PC-9 (cell line): ENCODE results near the gene EPDR1. TPM values are rescaled to one million over a fixed set of nuclear protein-coding genes. Genes with fewer than 3 reads are reported as not detected.

Source experiments
- BruUV-seq: library from RNA; stranded (reverse); fragments of 400-500 nt; replicated peaks from 2 replicates; lab custom pipeline; 2021; lab: Mats Ljungman, UMichigan
- CTCF ChIA-PET: fragments of 300-600 bp; sonication (Branson Sonifier 250); formaldehyde crosslinking; loops from one replicate; lab custom pipeline; 2022; ENCODE audit warnings: antibody characterized with exemption; lab: Charles Lee
- POLR2A ChIA-PET: fragments of 300-600 bp; sonication (Branson Sonifier 250); formaldehyde crosslinking; loops from one replicate; lab custom pipeline; 2022; ENCODE audit warnings: antibody characterized with exemption; ENCODE audit not compliant: unreplicated experiment; lab: Charles Lee
- DNase-seq, 2 experiments: peaks; one replicate each; pipeline versions ENCODE4 v3.0.0 to v3.0.0-alpha.2; 2015 to 2022; ENCODE audit warnings: mixed read lengths in 1 of 2
- H2AFZ ChIP-seq: fragments of 200-600 bp; sonication (generic); 2 replicates; pipeline ENCODE4 v1.8.1; 2017; ENCODE audit warnings: antibody characterized with exemption
- H3F3A ChIP-seq: fragments of 200-600 bp; sonication (generic); 2 replicates; pipeline ENCODE4 v1.8.1; 2017; ENCODE audit warnings: antibody characterized with exemption, mild to moderate bottlenecking, low read depth; ENCODE audit not compliant: insufficient read depth
- H3K27ac ChIP-seq: fragments of 200-600 bp; sonication (generic); 2 replicates; pipeline ENCODE4 v1.6.1; 2016; ENCODE audit warnings: mixed run types
- H3K27me3 ChIP-seq: fragments of 200-600 bp; sonication (generic); 2 replicates; pipeline ENCODE4 v1.6.1; 2016; ENCODE audit warnings: low read depth, mixed run types; ENCODE audit not compliant: insufficient read depth
- H3K36me3 ChIP-seq: fragments of 200-600 bp; sonication (generic); 2 replicates; pipeline ENCODE4 v1.6.1; 2016; ENCODE audit warnings: low read depth, mixed run types
- H3K4me1 ChIP-seq: fragments of 200-600 bp; sonication (generic); replicated peaks from 2 replicates; pipeline ENCODE4 v1.6.1; 2016; ENCODE audit warnings: mixed run types; ENCODE audit not compliant: insufficient read depth
- H3K4me2 ChIP-seq: fragments of 200-600 bp; sonication (generic); 2 replicates; pipeline ENCODE4 v1.6.1; 2017; ENCODE audit warnings: mixed run types
- H3K4me3 ChIP-seq: fragments of 200-600 bp; sonication (generic); 2 replicates; pipeline ENCODE4 v1.6.1; 2016; ENCODE audit warnings: mixed run types
- H3K79me2 ChIP-seq: fragments of 200-600 bp; sonication (generic); 2 replicates; pipeline ENCODE4 v1.6.1; 2017; ENCODE audit warnings: low read depth, mixed run types
- H3K9me2 ChIP-seq: fragments of 200-600 bp; sonication (generic); 2 replicates; pipeline ENCODE4 v1.8.1; 2017; ENCODE audit warnings: mild to moderate bottlenecking; ENCODE audit not compliant: insufficient read depth
- H3K9me3 ChIP-seq: fragments of 200-600 bp; sonication (generic); 2 replicates; pipeline ENCODE4 v1.8.1; 2016; ENCODE audit warnings: low read depth; ENCODE audit not compliant: insufficient read depth
- H4K20me1 ChIP-seq: fragments of 200-600 bp; sonication (generic); 2 replicates; pipeline ENCODE4 v1.8.1; 2017; ENCODE audit not compliant: insufficient read depth
- EZH2 ChIP-seq: fragments of 200-600 bp; sonication (generic); IDR thresholded peaks from 2 replicates; pipeline ENCODE4 v1.8.0; 2017; ENCODE audit warnings: antibody characterized with exemption, low read depth
- intact Hi-C: fragments of 100-400 bp; cut with micrococcal nuclease; formaldehyde crosslinking; loops from one replicate; pipeline ENCODE4 v1.10.0; 2022; ENCODE audit not compliant: unreplicated experiment
- total RNA-seq: library from RNA; stranded (reverse); gene quantifications from 2 replicates; pipeline ENCODE4 v1.2.3, GENCODE V29; 2021
- TF ChIP-seq, protein P1 (sequence below): fragments of 200-600 bp; sonication (generic); conservative IDR thresholded peaks from 2 replicates; pipeline ENCODE4 v1.6.1; 2017; ENCODE audit warnings: mixed run types, antibody characterized with exemption, mild to moderate bottlenecking, moderate library complexity

Gene EPDR1
- total RNA-seq, 1 experiment from 2014 or later = 3.3 TPM

GRCh38 chr7:37984750-37985390 is 64.4 kb downstream of the EPDR1 start:
- Histone ChIP-seq H3K4me1 (0 out of 2 replicates have a peak, but pooled peaks cover 8% of the 10 kb centered on the region), H3K4me2 (no peak overlapping the region), H2AFZ (no peak overlapping the region), H3K79me2 (no peaks in the 10 kb centered on the region), H3K36me3 (no peaks in the 10 kb centered on the region), H4K20me1 (no peaks in the 10 kb centered on the region), H3K9me3 (0 out of 2 replicates have a peak, but pooled peaks cover 3% of the 10 kb centered on the region), H3K9me2 (no peaks in the 10 kb centered on the region; the same call in 1 of the 2 replicates), H3K27ac (no peak overlapping the region), H3F3A (no peaks in the 10 kb centered on the region), H3K27me3 (no peaks in the 10 kb centered on the region), H3K4me3 (no peak overlapping the region)
- ChIA-PET POLR2A (no interaction called here), CTCF (no interaction called here)
- intact Hi-C loops = no loop called here
- no TSS peak for BruUV-seq
- TF ChIP-seq, protein P1, sequence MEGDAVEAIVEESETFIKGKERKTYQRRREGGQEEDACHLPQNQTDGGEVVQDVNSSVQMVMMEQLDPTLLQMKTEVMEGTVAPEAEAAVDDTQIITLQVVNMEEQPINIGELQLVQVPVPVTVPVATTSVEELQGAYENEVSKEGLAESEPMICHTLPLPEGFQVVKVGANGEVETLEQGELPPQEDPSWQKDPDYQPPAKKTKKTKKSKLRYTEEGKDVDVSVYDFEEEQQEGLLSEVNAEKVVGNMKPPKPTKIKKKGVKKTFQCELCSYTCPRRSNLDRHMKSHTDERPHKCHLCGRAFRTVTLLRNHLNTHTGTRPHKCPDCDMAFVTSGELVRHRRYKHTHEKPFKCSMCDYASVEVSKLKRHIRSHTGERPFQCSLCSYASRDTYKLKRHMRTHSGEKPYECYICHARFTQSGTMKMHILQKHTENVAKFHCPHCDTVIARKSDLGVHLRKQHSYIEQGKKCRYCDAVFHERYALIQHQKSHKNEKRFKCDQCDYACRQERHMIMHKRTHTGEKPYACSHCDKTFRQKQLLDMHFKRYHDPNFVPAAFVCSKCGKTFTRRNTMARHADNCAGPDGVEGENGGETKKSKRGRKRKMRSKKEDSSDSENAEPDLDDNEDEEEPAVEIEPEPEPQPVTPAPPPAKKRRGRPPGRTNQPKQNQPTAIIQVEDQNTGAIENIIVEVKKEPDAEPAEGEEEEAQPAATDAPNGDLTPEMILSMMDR = no peak
- TF ChIP-seq EZH2 = no peak
- no peak for DNase-seq

- no TSS peak for BruUV-seq
- Histone ChIP-seq H3K36me3 (no peaks in the 10 kb centered on the region), H3K4me2 (no peak overlapping the region), H3F3A (no peaks in the 10 kb centered on the region), H3K4me1 (0 out of 2 replicates have a peak, but pooled peaks cover 8% of the 10 kb centered on the region), H3K9me2 (no peaks in the 10 kb centered on the region), H4K20me1 (no peaks in the 10 kb centered on the region), H3K4me3 (no peak overlapping the region), H2AFZ (no peak overlapping the region), H3K27me3 (no peaks in the 10 kb centered on the region), H3K27ac (no peak overlapping the region), H3K9me3 (0 out of 2 replicates have a peak, but pooled peaks cover 3% of the 10 kb centered on the region), H3K79me2 (no peaks in the 10 kb centered on the region)
- POLR2A ChIA-PET = no interaction called here
- TF ChIP-seq, protein P1 = no peak
- TF ChIP-seq EZH2 = no peak
- no peak for DNase-seq
- CTCF ChIA-PET = no interaction called here
- intact Hi-C loops = no loop called here
Measured at GRCh38 chr7:37986908-37987330, 66.5 kb downstream of the EPDR1 start.

GRCh38 chr7:37987732-37988131 is 67.3 kb downstream of the EPDR1 start:
- no peak overlapping the region for H2AFZ ChIP-seq
- intact Hi-C loops = no loop called here

More at GRCh38 chr7:37987732-37988131, 67.3 kb downstream of the EPDR1 start:
- Histone ChIP-seq H3K9me2 (no peaks in the 10 kb centered on the region), H3K36me3 (no peaks in the 10 kb centered on the region), H3K27me3 (no peaks in the 10 kb centered on the region), H3K27ac (no peak overlapping the region), H3K4me3 (no peak overlapping the region), H3K4me2 (no peak overlapping the region), H3K4me1 (0 out of 2 replicates have a peak, but pooled peaks cover 8% of the 10 kb centered on the region), H3K79me2 (no peaks in the 10 kb centered on the region), H3K9me3 (0 out of 2 replicates have a peak, but pooled peaks cover 3% of the 10 kb centered on the region), H3F3A (no peaks in the 10 kb centered on the region), H4K20me1 (no peaks in the 10 kb centered on the region)
- BruUV-seq = no TSS peak
- peak in 1 of 2 experiments; percentile 43 for DNase-seq
- POLR2A ChIA-PET = no interaction called here
- CTCF ChIA-PET = no interaction called here
- no peak for TF ChIP-seq EZH2
- TF ChIP-seq, protein P1 = no peak
